SK-N-SH (cell line): Measurements from ENCODE around the gene INPP5A. TPM values are rescaled to one million over a fixed set of nuclear protein-coding genes. Genes with fewer than 3 reads are reported as not detected.

Experiments
- CTCF ChIA-PET: fragments of 300-600, 350-600 bp; formaldehyde crosslinking; extraction: SDS; loops from one replicate; lab custom pipeline; 2021; lab: Yijun Ruan, JAX
- POLR2A ChIA-PET: fragments of 350-600 bp; sonication (Branson Sonifier 250); formaldehyde crosslinking; extraction: SDS; loops from one replicate; lab custom pipeline; 2020; ENCODE audit warnings: antibody characterized with exemption, inconsistent platforms; lab: Yijun Ruan, JAX
- DNase-seq: peaks from one replicate; pipeline ENCODE4 v3.0.0; 2012
- H2AFZ ChIP-seq: fragments of 200-600 bp; sonication (generic); 2 replicates; pipeline ENCODE4 v1.8.1; 2016; ENCODE audit warnings: antibody characterized with exemption, mild to moderate bottlenecking, low read depth
- H3F3A ChIP-seq: fragments of 200-600 bp; sonication (generic); replicated peaks from 2 replicates; pipeline ENCODE3; 2016; ENCODE audit warnings: antibody characterized with exemption, mild to moderate bottlenecking; ENCODE audit not compliant: insufficient read depth
- H3K27ac ChIP-seq, 2 experiments: fragments of 200-500 bp in 1 of 2; fragments of 200-600 bp in 1 of 2; sonication (Bioruptor generic) in 1 of 2; sonication (generic), shearing (Covaris generic) in 1 of 2; 2 replicates each; pipeline versions ENCODE4 v1.5.1 to v1.6.1; 2014 to 2016; ENCODE audit warnings: low read depth in 2 of 2, inconsistent platforms in 1 of 2, low read length in 1 of 2, mild to moderate bottlenecking in 1 of 2, mixed read lengths in 1 of 2
- H3K27me3 ChIP-seq: fragments of 200-600 bp; sonication (generic), shearing (Covaris generic); 2 replicates; pipeline ENCODE4 v1.6.1; 2016; ENCODE audit warnings: mixed run types; ENCODE audit not compliant: insufficient read depth
- H3K36me3 ChIP-seq, 2 experiments: fragments of 200-500 bp in 1 of 2; fragments of 200-600 bp in 1 of 2; sonication (Bioruptor generic) in 1 of 2; sonication (generic) in 1 of 2; replicated peaks in 1 of 2; 2 replicates each; pipeline versions ENCODE3 to v1.5.1; 2014 to 2016; ENCODE audit warnings: low read length in 1 of 2, mild to moderate bottlenecking in 1 of 2; ENCODE audit not compliant: insufficient read depth in 2 of 2, control insufficient read depth in 1 of 2
- H3K4me1 ChIP-seq, 2 experiments: fragments of 200-500 bp in 1 of 2; fragments of 200-600 bp in 1 of 2; sonication (Bioruptor generic) in 1 of 2; sonication (generic), shearing (Covaris generic) in 1 of 2; 2 replicates each; pipeline versions ENCODE4 v1.5.1 to v1.6.1; 2014 to 2016; ENCODE audit warnings: low read depth in 1 of 2, low read length in 1 of 2, mixed run types in 1 of 2; ENCODE audit not compliant: insufficient read depth in 2 of 2, control insufficient read depth in 1 of 2
- H3K4me2 ChIP-seq: fragments of 200-600 bp; sonication (generic), shearing (Covaris generic); 2 replicates; pipeline ENCODE4 v1.6.1; 2017; ENCODE audit warnings: mixed run types
- H3K4me3 ChIP-seq, 2 experiments: fragments of 200-500 bp in 1 of 2; fragments of 200-600 bp in 1 of 2; sonication (Bioruptor generic) in 1 of 2; sonication (generic), shearing (Covaris generic) in 1 of 2; 2 replicates each; pipeline versions ENCODE4 v1.5.1 to v1.8.1; 2014 to 2016; ENCODE audit warnings: low read depth in 2 of 2, inconsistent platforms in 1 of 2, low read length in 1 of 2, mild to moderate bottlenecking in 1 of 2, mixed read lengths in 1 of 2, moderate library complexity in 1 of 2
- H3K79me2 ChIP-seq: fragments of 200-600 bp; sonication (generic); 2 replicates; pipeline ENCODE4 v1.8.1; 2017; ENCODE audit warnings: mild to moderate bottlenecking; ENCODE audit not compliant: insufficient read depth
- H3K9ac ChIP-seq: fragments of 200-600 bp; sonication (generic); 2 replicates; pipeline ENCODE4 v1.6.1; 2017; ENCODE audit warnings: mixed run types
- H3K9me2 ChIP-seq: fragments of 200-600 bp; sonication (generic); 2 replicates; pipeline ENCODE4 v1.6.1; 2017; ENCODE audit warnings: mixed run types
- H3K9me3 ChIP-seq: fragments of 200-600 bp; sonication (generic); 2 replicates; pipeline ENCODE4 v1.6.1; 2017; ENCODE audit warnings: mixed run types, mild to moderate bottlenecking, moderate library complexity
- H4K20me1 ChIP-seq: fragments of 200-600 bp; sonication (generic); 2 replicates; pipeline ENCODE4 v1.6.1; 2017; ENCODE audit warnings: mild to moderate bottlenecking, mixed run types; ENCODE audit not compliant: insufficient read depth
- ELF1 ChIP-seq: IDR thresholded peaks from 2 replicates; pipeline ENCODE4 v1.4.0; 2012
- FOXM1 ChIP-seq: IDR thresholded peaks from 2 replicates; pipeline ENCODE4 v1.4.0; 2012; ENCODE audit warnings: low read depth, mild to moderate bottlenecking
- IRF3 ChIP-seq: fragments of 150-350 bp; IDR thresholded peaks from 2 replicates; pipeline ENCODE4 v1.6.1; 2016; ENCODE audit warnings: mild to moderate bottlenecking, low read depth, low read length
- JUND ChIP-seq: IDR thresholded peaks from 2 replicates; pipeline ENCODE4 v1.4.0; 2012
- NFIC ChIP-seq: IDR thresholded peaks from 2 replicates; pipeline ENCODE4 v1.4.0; 2012; ENCODE audit warnings: borderline replicate concordance
- NRF1 ChIP-seq: IDR thresholded peaks from 2 replicates; pipeline ENCODE4 v1.6.1; 2012; ENCODE audit warnings: low read depth, mild to moderate bottlenecking, low read length
- POLR2AphosphoS5 ChIP-seq: IDR thresholded peaks from 2 replicates; pipeline ENCODE4 v1.6.1; 2012; ENCODE audit warnings: low read depth, low read length
- RAD21 ChIP-seq: IDR thresholded peaks from 2 replicates; pipeline ENCODE4 v1.6.1; 2012; ENCODE audit warnings: mild to moderate bottlenecking, low read length
- RCOR1 ChIP-seq: fragments of 150-350 bp; IDR thresholded peaks from 2 replicates; pipeline ENCODE4 v1.6.1; 2017; ENCODE audit warnings: antibody characterized with exemption, low read length
- REST ChIP-seq: IDR thresholded peaks from 2 replicates; pipeline ENCODE4 v1.6.1; 2012; ENCODE audit warnings: mild to moderate bottlenecking, low read depth, low read length, moderate library complexity
- RFX5 ChIP-seq: IDR thresholded peaks from 2 replicates; pipeline ENCODE4 v1.6.1; 2012; ENCODE audit warnings: mild to moderate bottlenecking, improper control_type of control experiment, low read length
- RXRA ChIP-seq: IDR thresholded peaks from 2 replicates; pipeline ENCODE4 v1.4.0; 2012; ENCODE audit warnings: low read depth, mild to moderate bottlenecking, borderline replicate concordance
- SIN3A ChIP-seq: IDR thresholded peaks from 2 replicates; pipeline ENCODE4 v1.6.1; 2012; ENCODE audit warnings: low read depth, mild to moderate bottlenecking, low read length, moderate library complexity, borderline replicate concordance
- SMC3 ChIP-seq: IDR thresholded peaks from 2 replicates; pipeline ENCODE4 v1.6.1; 2012; ENCODE audit warnings: low read depth, low read length, improper control_type of control experiment
- TCF12 ChIP-seq: IDR thresholded peaks from 2 replicates; pipeline ENCODE4 v1.4.0; 2012
- USF1 ChIP-seq: IDR thresholded peaks from 2 replicates; pipeline ENCODE4 v1.4.0; 2012; ENCODE audit warnings: low read depth, borderline replicate concordance
- USF2 ChIP-seq: fragments of 150-350 bp; IDR thresholded peaks from 2 replicates; pipeline ENCODE4 v1.6.1; 2017; ENCODE audit warnings: antibody characterized with exemption, low read length, low read depth, borderline replicate concordance
- ZBTB33 ChIP-seq: IDR thresholded peaks from 2 replicates; pipeline ENCODE4 v1.4.0; 2012; ENCODE audit warnings: low read depth, borderline replicate concordance
- WGBS: methylation state at CpG from one replicate; pipeline ENCODE4 v1.1.6; 2017; ENCODE audit warnings: low lambda C conversion rate; 5-methylcytosine and 5-hydroxymethylcytosine counted together
- polyA plus RNA-seq, 3 experiments: library from polyadenylated mRNA; depleted of rRNA; stranded (reverse); fragments of >200 nt; gene quantifications; 2 replicates each; pipeline ENCODE4 v1.2.3, GENCODE V29; 2012

INPP5A gene
- polyA plus RNA-seq, 1 of the 3 experiments (the other 2 are of a cell fraction) = 12.0 TPM

- H3K9ac ChIP-seq = no peak overlapping the region
- no peak for DNase-seq
- TF ChIP-seq NFIC = no peak
- TF ChIP-seq RAD21 = no peak
- TF ChIP-seq RCOR1 = no peak
- no peak for TF ChIP-seq RFX5
- no peak for TF ChIP-seq FOXM1
- no peak for TF ChIP-seq POLR2AphosphoS5
- no peak for TF ChIP-seq RXRA
- no peak for TF ChIP-seq NRF1
- no peak for TF ChIP-seq SMC3
- no peak for TF ChIP-seq SIN3A
- TF ChIP-seq JUND = no peak
- no peak for TF ChIP-seq REST
- no peak for TF ChIP-seq IRF3
- TF ChIP-seq USF2 = no peak
- no peak for TF ChIP-seq TCF12
- no peak for TF ChIP-seq USF1
- no peak for TF ChIP-seq ELF1
- no peak for TF ChIP-seq ZBTB33
- H3K9me2 ChIP-seq = no peaks in the 10 kb centered on the region
- WGBS = 96% methylated on average over 18 of the region's 19 CpGs
- H3K79me2 ChIP-seq = peaks cover 11% of the 10 kb centered on the region
- H3F3A ChIP-seq = no peaks in the 10 kb centered on the region
- H3K9me3 ChIP-seq = no peaks in the 10 kb centered on the region
- no peak overlapping the region for H3K4me2 ChIP-seq
- ChIA-PET POLR2A (no interaction called here), CTCF (no interaction called here)
- no peak overlapping the region for H3K4me3 ChIP-seq
- no peaks in the 10 kb centered on the region; a peak in 1 of 4 replicates for H3K4me1 ChIP-seq
- no peaks in the 10 kb centered on the region for H3K27me3 ChIP-seq
- H3K36me3 ChIP-seq = no peaks in the 10 kb centered on the region
- no peak overlapping the region for H3K27ac ChIP-seq
- no peak overlapping the region for H2AFZ ChIP-seq
- H4K20me1 ChIP-seq = peaks cover 44% of the 10 kb centered on the region
Measured at GRCh38 chr10:132554053-132554990, 16.7 kb downstream of the INPP5A start.
